SK-N-MC (cell line): ENCODE measurements around the gene SYTL3.

Experiments used
- EZH2 ChIP-seq: fragments of 200-600 bp; sonication (generic); IDR thresholded peaks from one replicate; pipeline ENCODE4 v1.6.1; 2017; ENCODE audit warnings: antibody characterized with exemption
- POLR2AphosphoS5 ChIP-seq: IDR thresholded peaks from 2 replicates; pipeline ENCODE4 v1.6.1; 2012; ENCODE audit warnings: mild to moderate bottlenecking, low read depth, low read length, borderline replicate concordance

- no peak for TF ChIP-seq POLR2AphosphoS5
- no peak for TF ChIP-seq EZH2
These were observed 121.7 kb downstream of the SYTL3 start for GRCh38 chr6:158771399-158772152.
